HepG2 (cell line): ENCODE data around the gene UNC5C. TPM values are rescaled to one million over a fixed set of nuclear protein-coding genes. Genes with fewer than 3 reads are reported as not detected.

Source experiments
- ATAC-seq: fragments of 200-7000 bp; cut with Tn5 transposase; 3 replicates; pipeline ENCODE4 v1.9.1; 2020; ENCODE audit warnings: mild to moderate bottlenecking, moderate library complexity
- BruUV-seq: library from RNA; stranded (reverse); fragments of 400-500 nt; replicated peaks from 2 replicates; lab custom pipeline; 2021; lab: Mats Ljungman, UMichigan
- CTCF ChIA-PET: fragments of 300-600 bp; formaldehyde crosslinking; extraction: SDS; loops from one replicate; lab custom pipeline; 2021; ENCODE audit warnings: low total read pairs, inconsistent platforms, low intra/inter-chr PET ratio; lab: Yijun Ruan, JAX
- POLR2A ChIA-PET: fragments of 350-600 bp; sonication (Branson Sonifier 250); formaldehyde crosslinking; loops from one replicate; lab custom pipeline; 2020; ENCODE audit warnings: antibody characterized with exemption, inconsistent platforms; lab: Yijun Ruan, JAX
- DNase-seq: peaks from one replicate; pipeline ENCODE4 v3.0.0-alpha.2; 2015; ENCODE audit warnings: low spot score
- FAIRE-seq: peaks from 3 replicates; lab custom pipeline; 2011; peaks lifted over from hg19 to GRCh38; lab: Jason Lieb, UNC
- H2AFZ ChIP-seq: one replicate; pipeline ENCODE4 v1.6.1; 2011; ENCODE audit warnings: low read length, inconsistent platforms
- H3K27ac ChIP-seq: fragments of 300-600 bp; 3 replicates; pipeline ENCODE4 v1.8.0; 2011; ENCODE audit warnings: mixed run types, mild to moderate bottlenecking, mixed read lengths, low read length, inconsistent platforms; ENCODE audit not compliant: insufficient read depth; ENCODE audit errors: extremely low read length
- H3K27me3 ChIP-seq, 2 experiments: fragments of 200-600 bp in 1 of 2; 2 replicates in 1 of 2; 3 replicates in 1 of 2; pipeline versions ENCODE4 v1.6.0 to v1.8.0; 2011; ENCODE audit warnings: low read length in 2 of 2, mild to moderate bottlenecking in 2 of 2, moderate library complexity in 2 of 2, inconsistent platforms in 1 of 2; ENCODE audit not compliant: insufficient read depth in 2 of 2, control insufficient read depth in 1 of 2
- H3K36me3 ChIP-seq, 2 experiments: fragments of 200-600 bp in 1 of 2; replicated peaks in 1 of 2; 2 replicates in 1 of 2; 3 replicates in 1 of 2; pipeline versions ENCODE4 v1.5.1 to v1.8.0; 2011; ENCODE audit warnings: low read length in 2 of 2, inconsistent platforms in 1 of 2; ENCODE audit not compliant: insufficient read depth in 2 of 2, control insufficient read depth in 1 of 2
- H3K4me1 ChIP-seq: 2 replicates; pipeline ENCODE4 v1.5.1; 2012; ENCODE audit warnings: low read length, inconsistent platforms; ENCODE audit not compliant: insufficient read depth
- H3K4me2 ChIP-seq: 2 replicates; pipeline ENCODE4 v1.6.0; 2011; ENCODE audit warnings: low read depth, low read length, inconsistent platforms
- H3K4me3 ChIP-seq, 3 experiments: fragments of 200-600 bp in 1 of 3; sonication (generic), shearing (Covaris generic) in 1 of 3; replicated peaks in 1 of 3; 2 replicates each; pipeline ENCODE4 v1.5.1; 2011 to 2016; ENCODE audit warnings: low read length in 3 of 3, inconsistent platforms in 2 of 3, low read depth in 2 of 3, mild to moderate bottlenecking in 2 of 3, control low read depth in 1 of 3, mixed read lengths in 1 of 3; ENCODE audit not compliant: insufficient read depth in 1 of 3
- H3K79me2 ChIP-seq: one replicate; pipeline ENCODE4 v1.6.1; 2011; ENCODE audit warnings: low read length, inconsistent platforms; ENCODE audit not compliant: insufficient read depth
- H3K9ac ChIP-seq: 2 replicates; pipeline ENCODE4 v1.6.0; 2011; ENCODE audit warnings: mild to moderate bottlenecking, low read depth, low read length, inconsistent platforms; ENCODE audit not compliant: insufficient read depth
- H3K9me3 ChIP-seq: 2 replicates; pipeline ENCODE4 v1.5.1; 2012; ENCODE audit warnings: mild to moderate bottlenecking, low read length
- H4K20me1 ChIP-seq: 2 replicates; pipeline ENCODE4 v1.6.0; 2011; ENCODE audit warnings: inconsistent platforms, mild to moderate bottlenecking, low read length, moderate library complexity; ENCODE audit not compliant: insufficient read depth
- CHD2 ChIP-seq: IDR thresholded peaks from 2 replicates; pipeline ENCODE4 v1.6.1; 2011; ENCODE audit warnings: low read depth, low read length, improper control_type of control experiment
- HDAC1 ChIP-seq: sonication (generic); formaldehyde crosslinking; IDR thresholded peaks from 2 replicates; pipeline ENCODE4 v1.5.1; 2020; ENCODE audit warnings: mild to moderate bottlenecking, missing genetic modification reagents
- JARID2 ChIP-seq: sonication (generic); formaldehyde crosslinking; IDR thresholded peaks from 2 replicates; pipeline ENCODE4 v1.8.1; 2023; ENCODE audit warnings: missing genetic modification reagents, inconsistent platforms; ENCODE audit not compliant: insufficient replicate concordance
- KLF13 ChIP-seq: sonication (generic); formaldehyde crosslinking; IDR thresholded peaks from 2 replicates; pipeline ENCODE4 v1.4.0; 2020; ENCODE audit warnings: mild to moderate bottlenecking, missing genetic modification reagents
- MAFG ChIP-seq: sonication (generic); formaldehyde crosslinking; IDR thresholded peaks from 2 replicates; pipeline ENCODE4 v1.5.1; 2020; ENCODE audit warnings: mild to moderate bottlenecking, missing genetic modification reagents
- MED13 ChIP-seq: sonication (generic); formaldehyde crosslinking; IDR thresholded peaks from 2 replicates; pipeline ENCODE4 v1.5.0; 2020; ENCODE audit warnings: missing genetic modification reagents
- MTF1 ChIP-seq: sonication (generic); formaldehyde crosslinking; IDR thresholded peaks from 2 replicates; pipeline ENCODE4 v1.5.0; 2020; ENCODE audit warnings: missing genetic modification reagents
- NBN ChIP-seq: fragments of 450-650 bp; conservative IDR thresholded peaks from 2 replicates; pipeline ENCODE4 v1.6.1; 2017
- NRL ChIP-seq: sonication (generic); formaldehyde crosslinking; IDR thresholded peaks from 2 replicates; pipeline ENCODE4 v1.5.0; 2020; ENCODE audit warnings: missing genetic modification reagents, mild to moderate bottlenecking, moderate library complexity, borderline replicate concordance
- SNAI1 ChIP-seq: sonication (generic); formaldehyde crosslinking; IDR thresholded peaks from 2 replicates; pipeline ENCODE4 v1.5.0; 2020; ENCODE audit warnings: mild to moderate bottlenecking, missing genetic modification reagents, borderline replicate concordance
- XBP1 ChIP-seq: sonication (generic); formaldehyde crosslinking; IDR thresholded peaks from 2 replicates; pipeline ENCODE4 v1.5.0; 2020; ENCODE audit warnings: missing genetic modification reagents
- ZFP36L2 ChIP-seq: sonication (generic); formaldehyde crosslinking; IDR thresholded peaks from 2 replicates; pipeline ENCODE4 v1.4.0; 2020; ENCODE audit warnings: missing genetic modification reagents
- ZNF20 ChIP-seq: sonication (generic); formaldehyde crosslinking; IDR thresholded peaks from 2 replicates; pipeline ENCODE4 v1.4.0; 2020; ENCODE audit warnings: mild to moderate bottlenecking, moderate library complexity, missing genetic modification reagents
- ZNF501 ChIP-seq: sonication (generic); formaldehyde crosslinking; IDR thresholded peaks from 2 replicates; pipeline ENCODE4 v1.5.1; 2020; ENCODE audit warnings: mild to moderate bottlenecking, moderate library complexity, missing genetic modification reagents
- ZNF746 ChIP-seq: sonication (generic); formaldehyde crosslinking; IDR thresholded peaks from 2 replicates; pipeline ENCODE4 v1.8.0; 2022; ENCODE audit warnings: mild to moderate bottlenecking, missing genetic modification reagents
- WGBS: methylation state at CpG from one replicate; pipeline ENCODE4 v1.1.6; 2017; ENCODE audit warnings: low lambda C conversion rate; 5-methylcytosine and 5-hydroxymethylcytosine counted together
- in situ Hi-C: cut with HindIII; loops from 2 replicates; pipeline ENCODE4 v1.10.0; 2017; ENCODE audit warnings: low pct_unique_long_range_greater_than_20kb; ENCODE audit not compliant: extremely low pct_ligation_motif_present
- intact Hi-C: fragments of 100-400 bp; cut with micrococcal nuclease; formaldehyde crosslinking; loops from one replicate; pipeline ENCODE4 v1.10.0; 2022; ENCODE audit not compliant: unreplicated experiment
- polyA plus RNA-seq, 8 experiments: library from polyadenylated mRNA; depleted of rRNA in 3 of 8; stranded (reverse) in 7 of 8; unstranded in 1 of 8; fragments of >200 nt; fragmentation: Illumina TruSeq in 4 of 8; extraction: Trizol in 4 of 8; gene quantifications; 2 replicates each; pipeline versions ENCODE4 v1.2.1 to v1.2.3, GENCODE V29; 2011 to 2016; ENCODE audit warnings: low read depth in 4 of 8, missing spikeins in 1 of 8, mixed read lengths in 1 of 8; ENCODE audit not compliant: insufficient read depth in 1 of 8
- total RNA-seq, 5 experiments: library from RNA; depleted of rRNA; stranded (reverse); fragments of >200 nt; fragmentation: Illumina TruSeq; extraction: Trizol; gene quantifications; 2 replicates each; pipeline ENCODE4 v1.2.3, GENCODE V29; 2016; ENCODE audit warnings: low read depth in 1 of 5
- TF ChIP-seq, protein P1 (sequence below): sonication (generic); formaldehyde crosslinking; IDR thresholded peaks from 2 replicates; pipeline ENCODE4 v1.8.0; 2022; ENCODE audit warnings: mild to moderate bottlenecking, missing genetic modification reagents, moderate library complexity

UNC5C gene
- total and polyA plus RNA-seq, 2 of the 13 experiments (the other 11 are each of a cell fraction or from before 2014, with no cell fraction given), result not detected

DNA sequence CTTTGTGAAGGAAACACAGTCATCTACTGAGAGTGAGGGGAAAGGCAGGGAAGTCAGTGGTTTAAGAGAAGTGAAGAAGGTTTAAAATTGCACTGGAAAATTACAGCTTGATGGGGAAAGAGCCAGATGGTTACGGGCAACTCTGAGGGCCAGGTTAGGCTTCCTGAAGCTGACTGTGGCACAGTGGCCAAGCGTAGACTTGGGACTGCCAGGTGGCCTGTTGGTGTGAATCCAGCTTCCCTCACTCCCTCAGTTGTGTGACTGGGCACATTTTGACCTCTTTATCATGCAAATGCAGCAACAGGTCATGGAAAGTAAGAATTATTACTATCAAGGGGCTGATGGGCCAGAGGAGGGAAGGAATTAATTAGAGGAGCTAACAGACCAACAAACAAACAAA, 390.1 kb downstream of the UNC5C start:
- ChIA-PET CTCF (no interaction called here), POLR2A (no interaction called here)
- Histone ChIP-seq H3K27me3 (no peaks in the 10 kb centered on the region; a peak in 1 of 5 replicates), H3K4me3 (no peak overlapping the region), H3K4me1 (no peaks in the 10 kb centered on the region), H3K36me3 (no peaks in the 10 kb centered on the region), H3K9ac (no peak overlapping the region), H3K4me2 (no peak overlapping the region), H4K20me1 (no peaks in the 10 kb centered on the region), H3K9me3 (no peaks in the 10 kb centered on the region), H3K79me2 (no peaks in the 10 kb centered on the region), H3K27ac (no peak overlapping the region), H2AFZ (no peak overlapping the region)
- DNase-seq, result no peak
- no TSS peak for BruUV-seq
- intact Hi-C loops (no loop called here), in situ Hi-C loops (loop anchor here (25.0 kb wide), 1 partner anchor 2004 kb away; no protein-coding TSS in a partner anchor)
- 21% methylated on average over 2 of the region's 2 CpGs for WGBS
- no peak for ATAC-seq
- FAIRE-seq, result no peak
- no peak for TF ChIP-seq JARID2
- no peak for TF ChIP-seq KLF13 (CRISPR knock-in tag)
- TF ChIP-seq MED13 (CRISPR knock-in tag), result no peak
- no peak for TF ChIP-seq NRL (CRISPR knock-in tag)
- no peak for TF ChIP-seq XBP1 (CRISPR knock-in tag)
- no peak for TF ChIP-seq SNAI1 (CRISPR knock-in tag)
- TF ChIP-seq HDAC1 (CRISPR knock-in tag), result no peak
- TF ChIP-seq NBN, result no peak
- no peak for TF ChIP-seq MAFG (CRISPR knock-in tag)
- TF ChIP-seq ZFP36L2 (CRISPR knock-in tag), result no peak
- TF ChIP-seq, protein P1, sequence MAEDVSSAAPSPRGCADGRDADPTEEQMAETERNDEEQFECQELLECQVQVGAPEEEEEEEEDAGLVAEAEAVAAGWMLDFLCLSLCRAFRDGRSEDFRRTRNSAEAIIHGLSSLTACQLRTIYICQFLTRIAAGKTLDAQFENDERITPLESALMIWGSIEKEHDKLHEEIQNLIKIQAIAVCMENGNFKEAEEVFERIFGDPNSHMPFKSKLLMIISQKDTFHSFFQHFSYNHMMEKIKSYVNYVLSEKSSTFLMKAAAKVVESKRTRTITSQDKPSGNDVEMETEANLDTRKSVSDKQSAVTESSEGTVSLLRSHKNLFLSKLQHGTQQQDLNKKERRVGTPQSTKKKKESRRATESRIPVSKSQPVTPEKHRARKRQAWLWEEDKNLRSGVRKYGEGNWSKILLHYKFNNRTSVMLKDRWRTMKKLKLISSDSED (CRISPR knock-in tag), result no peak
- TF ChIP-seq ZNF20 (CRISPR knock-in tag), result no peak
- no peak for TF ChIP-seq ZNF746
- no peak for TF ChIP-seq MTF1
- no peak for TF ChIP-seq CHD2
- TF ChIP-seq ZNF501 (CRISPR knock-in tag), result no peak
